ENCODE data around the gene MAP1S. TPM values are rescaled to one million over a fixed set of nuclear protein-coding genes. Genes with fewer than 3 reads are reported as not detected.

Gene MAP1S
- total RNA-seq, 4 donors from 2014 or later, result 14.1 to 23.2 (median 16.5) TPM

DNA sequence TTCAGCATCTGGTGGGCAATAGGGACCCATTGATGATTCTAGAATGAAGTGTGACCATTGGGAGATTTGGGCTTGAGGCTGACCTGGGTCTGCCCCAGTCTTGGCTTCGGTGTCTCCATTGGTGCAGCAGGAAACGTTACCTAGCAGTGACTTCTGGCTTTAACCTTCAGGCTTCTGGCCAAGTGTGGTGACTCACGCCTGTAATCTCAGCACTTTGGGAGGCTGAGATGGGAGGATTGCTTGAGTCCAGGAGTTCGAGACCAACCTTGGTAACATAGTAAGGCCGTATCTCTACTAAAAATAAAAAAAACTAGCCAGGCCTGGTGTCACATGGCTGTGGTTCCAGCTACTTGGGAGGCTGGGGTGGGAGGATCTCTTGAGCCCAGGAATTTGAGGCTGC, 39.2 kb downstream of the MAP1S start:
- TF ChIP-seq, protein P1, sequence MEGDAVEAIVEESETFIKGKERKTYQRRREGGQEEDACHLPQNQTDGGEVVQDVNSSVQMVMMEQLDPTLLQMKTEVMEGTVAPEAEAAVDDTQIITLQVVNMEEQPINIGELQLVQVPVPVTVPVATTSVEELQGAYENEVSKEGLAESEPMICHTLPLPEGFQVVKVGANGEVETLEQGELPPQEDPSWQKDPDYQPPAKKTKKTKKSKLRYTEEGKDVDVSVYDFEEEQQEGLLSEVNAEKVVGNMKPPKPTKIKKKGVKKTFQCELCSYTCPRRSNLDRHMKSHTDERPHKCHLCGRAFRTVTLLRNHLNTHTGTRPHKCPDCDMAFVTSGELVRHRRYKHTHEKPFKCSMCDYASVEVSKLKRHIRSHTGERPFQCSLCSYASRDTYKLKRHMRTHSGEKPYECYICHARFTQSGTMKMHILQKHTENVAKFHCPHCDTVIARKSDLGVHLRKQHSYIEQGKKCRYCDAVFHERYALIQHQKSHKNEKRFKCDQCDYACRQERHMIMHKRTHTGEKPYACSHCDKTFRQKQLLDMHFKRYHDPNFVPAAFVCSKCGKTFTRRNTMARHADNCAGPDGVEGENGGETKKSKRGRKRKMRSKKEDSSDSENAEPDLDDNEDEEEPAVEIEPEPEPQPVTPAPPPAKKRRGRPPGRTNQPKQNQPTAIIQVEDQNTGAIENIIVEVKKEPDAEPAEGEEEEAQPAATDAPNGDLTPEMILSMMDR (IDR thresholded peaks at IDR 0.05; ENCODE audit: low read depth), result no peak

DNA sequence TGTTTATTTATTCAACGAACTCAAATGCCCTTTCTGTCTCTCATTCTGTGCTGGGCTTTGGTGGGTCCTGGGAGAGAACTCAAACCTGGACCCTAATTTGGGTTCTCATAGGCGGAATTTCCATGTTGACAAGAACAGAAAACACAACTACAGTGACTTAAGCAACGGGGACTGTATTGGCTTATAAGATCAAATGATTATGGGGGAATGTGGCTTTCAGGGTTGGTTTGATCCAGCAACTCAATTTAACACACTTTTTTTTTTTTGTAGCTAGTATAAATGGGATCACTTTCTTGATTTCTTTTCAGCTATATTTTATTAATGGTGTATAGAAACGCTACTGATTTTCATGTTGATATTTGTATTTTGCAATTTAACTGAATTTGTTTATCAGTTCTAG, 41.9 kb downstream of the MAP1S start:
- TF ChIP-seq, protein P1 (IDR thresholded peaks at IDR 0.05; ENCODE audit: low read depth), result no peak

DNA sequence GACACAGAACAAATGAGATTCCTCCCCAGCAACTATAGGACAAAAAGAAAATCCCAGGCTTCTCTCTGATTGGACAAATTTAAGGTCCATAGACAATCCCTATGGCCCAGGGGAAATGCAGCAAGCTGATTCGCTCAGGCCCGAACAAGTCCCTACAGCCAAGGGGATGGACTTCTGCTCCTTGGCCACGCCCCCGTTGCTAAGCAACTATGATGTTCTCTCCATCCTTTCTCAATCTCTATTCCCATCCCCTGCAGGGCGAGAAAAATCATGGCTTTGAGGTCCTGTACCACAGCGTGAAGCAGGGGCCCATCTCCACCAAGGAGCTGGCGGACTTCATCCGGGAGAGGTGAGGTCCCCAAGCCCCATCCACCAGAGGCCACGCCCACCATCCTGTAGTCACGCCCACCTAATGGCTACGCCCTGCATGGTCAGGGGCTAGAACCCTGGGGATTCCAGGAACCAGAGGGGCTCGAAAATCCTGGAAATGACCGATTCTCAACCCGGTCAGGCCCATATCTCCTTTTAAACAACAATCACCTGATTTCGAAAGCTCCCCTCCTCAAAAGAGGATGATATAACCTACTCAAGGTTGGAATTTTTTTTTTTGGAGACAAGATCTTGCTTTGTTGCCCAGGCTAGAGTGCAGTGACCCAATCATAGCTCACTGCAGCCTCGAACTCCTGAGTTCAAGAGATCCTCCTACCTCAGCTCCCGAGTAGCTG, 43.4 kb downstream of the MAP1S start:
- TF ChIP-seq, protein P1 (IDR thresholded peaks at IDR 0.05; ENCODE audit: low read depth), result no peak

DNA sequence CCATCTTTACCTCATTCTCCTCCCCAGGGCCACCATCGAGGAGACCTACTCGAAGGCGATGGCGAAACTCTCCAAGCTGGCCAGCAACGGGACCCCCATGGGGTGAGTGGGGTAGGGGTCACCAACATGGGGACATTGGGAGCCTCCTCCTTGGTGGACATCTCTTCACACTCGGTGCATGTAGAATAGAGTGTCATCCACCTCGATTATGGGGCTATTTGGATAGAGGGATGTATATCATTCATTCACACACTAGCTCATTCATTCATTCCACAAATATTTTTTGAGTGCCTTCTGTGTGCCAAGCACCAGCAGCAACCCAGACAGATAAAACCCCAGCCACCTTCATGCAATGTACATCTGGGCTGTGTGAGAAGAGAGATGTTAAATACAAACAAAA, 45.1 kb downstream of the MAP1S start:
- TF ChIP-seq, protein P1 (IDR thresholded peaks at IDR 0.05; ENCODE audit: low read depth), result no peak

DNA sequence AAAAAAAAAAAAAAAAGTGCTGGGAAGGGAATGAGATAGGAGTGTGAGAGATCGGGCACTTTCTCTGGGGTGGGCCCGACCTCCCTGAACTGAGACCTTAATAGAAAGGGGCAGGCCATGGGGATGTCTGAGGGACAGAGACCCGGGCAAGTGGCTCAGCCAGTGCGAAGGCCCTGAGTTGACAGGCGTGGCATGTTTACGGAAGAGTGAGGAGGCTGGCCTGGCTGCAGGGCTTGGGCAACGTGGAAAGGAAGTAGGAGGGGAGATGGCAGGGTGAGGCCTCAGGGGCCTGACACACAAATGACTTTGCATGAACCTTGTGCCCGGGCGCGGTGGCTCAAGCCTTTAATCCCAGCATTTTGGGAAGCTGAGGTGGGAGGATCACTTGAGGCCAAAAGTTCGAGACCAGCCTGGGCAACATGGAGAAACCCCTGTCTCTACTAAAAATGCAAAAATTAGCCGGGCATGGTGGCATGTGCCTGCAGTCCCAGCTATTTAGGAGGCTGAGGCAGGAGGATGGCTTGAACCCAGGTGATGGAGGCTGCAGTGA, 45.9 kb downstream of the MAP1S start:
- TF ChIP-seq, protein P1 (IDR thresholded peaks at IDR 0.05; ENCODE audit: low read depth), result no peak

DNA sequence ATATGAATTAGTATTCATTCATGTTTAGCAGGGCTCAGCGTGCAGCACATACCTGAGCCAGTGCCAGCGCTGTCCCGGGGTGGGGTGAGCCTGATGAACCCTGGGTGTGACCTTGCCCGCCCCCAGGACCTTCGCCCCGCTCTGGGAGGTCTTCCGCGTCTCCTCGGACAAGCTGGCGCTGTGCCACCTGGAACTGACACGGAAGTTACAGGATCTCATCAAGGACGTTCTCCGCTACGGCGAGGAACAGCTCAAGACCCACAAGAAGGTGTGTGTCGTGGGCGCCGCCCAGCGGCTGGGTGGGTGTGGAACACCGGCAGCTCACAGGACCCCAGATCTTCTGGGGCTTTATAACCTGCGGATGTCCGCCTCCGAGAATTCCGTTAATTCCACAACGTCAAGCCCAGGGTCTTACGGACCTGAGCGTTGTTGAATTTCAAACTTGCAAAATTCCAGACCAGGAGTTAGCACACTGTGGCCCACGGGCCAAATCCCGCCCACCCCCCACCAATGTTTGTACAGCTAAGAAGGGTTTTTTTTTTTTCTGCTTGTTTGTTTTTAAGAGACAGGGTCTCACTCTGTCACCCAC, 47.4 kb downstream of the MAP1S start:
- TF ChIP-seq, protein P1 (IDR thresholded peaks at IDR 0.05; ENCODE audit: low read depth), result no peak

DNA sequence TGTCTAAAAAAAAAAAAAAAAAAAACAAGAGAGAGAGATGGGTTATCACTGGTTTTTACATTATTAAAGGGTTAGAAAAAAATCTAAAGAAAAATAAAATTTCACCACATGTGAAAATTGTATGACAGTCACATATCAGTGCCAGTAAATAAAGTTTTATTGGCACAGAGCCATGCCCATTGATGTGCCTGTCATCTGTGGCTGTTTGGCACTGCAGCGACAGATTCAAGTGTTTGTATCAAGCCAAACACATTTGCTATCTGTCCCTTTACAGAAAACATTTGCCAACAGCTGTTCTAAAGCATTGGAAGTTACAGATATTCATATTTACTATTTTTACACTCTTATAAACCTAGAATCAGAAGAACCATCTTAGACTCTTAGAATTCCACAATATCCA, 48.3 kb downstream of the MAP1S start:
- TF ChIP-seq, protein P1 (IDR thresholded peaks at IDR 0.05; ENCODE audit: low read depth), result no peak

Data from subcutaneous adipose tissue (tissue), 4 donors.